Activated naive CD8-positive, alpha-beta T cell treated with anti-CD3 and anti-CD28 coated beads, Interleukin-2, amount 10 ng/mL, durations not matched to agents 7 days and 5 days (primary cell): ENCODE results near the gene SMIM38. TPM values are rescaled to one million over a fixed set of nuclear protein-coding genes. Genes with fewer than 3 reads are reported as not detected.

ENCODE experiments used
- ATAC-seq: fragments of 150-1000 bp; cut with Tn5 transposase; one replicate; pipeline ENCODE4 v1.10.0; 2021; ENCODE audit warnings: low read depth, moderate library complexity
- POLR2A ChIA-PET: fragments of 350-600 bp; sonication (Branson Sonifier 250); formaldehyde crosslinking; loops from one replicate; lab custom pipeline; 2021; ENCODE audit warnings: antibody characterized with exemption; lab: Charles Lee
- DNase-seq: peaks from one replicate; pipeline ENCODE4 v3.0.0; 2021
- H3K27ac Mint-ChIP-seq: one replicate; pipeline ENCODE4 v1.8.0; 2022; ENCODE audit warnings: mild to moderate bottlenecking, mixed read lengths
- H3K27me3 Mint-ChIP-seq: one replicate; pipeline ENCODE4 v1.8.0; 2022; ENCODE audit warnings: mild to moderate bottlenecking, moderate library complexity, mixed read lengths
- H3K36me3 Mint-ChIP-seq: one replicate; pipeline ENCODE4 v1.8.0; 2021; ENCODE audit warnings: mild to moderate bottlenecking, mixed read lengths
- H3K4me1 Mint-ChIP-seq: one replicate; pipeline ENCODE4 v1.8.0; 2021; ENCODE audit warnings: mixed read lengths
- H3K4me3 Mint-ChIP-seq: one replicate; pipeline ENCODE4 v1.8.0; 2022; ENCODE audit warnings: mild to moderate bottlenecking, moderate library complexity, mixed read lengths
- H3K9me3 Mint-ChIP-seq: one replicate; pipeline ENCODE4 v1.8.0; 2021; ENCODE audit warnings: mixed read lengths
- total RNA-seq, 2 experiments: library from RNA; stranded (reverse); gene quantifications; one replicate each; pipeline ENCODE4 v1.2.3, GENCODE V29; 2021

SMIM38 gene
- total RNA-seq, 2 experiments from 2014 or later, result 0.25 to 0.31 TPM

DNA sequence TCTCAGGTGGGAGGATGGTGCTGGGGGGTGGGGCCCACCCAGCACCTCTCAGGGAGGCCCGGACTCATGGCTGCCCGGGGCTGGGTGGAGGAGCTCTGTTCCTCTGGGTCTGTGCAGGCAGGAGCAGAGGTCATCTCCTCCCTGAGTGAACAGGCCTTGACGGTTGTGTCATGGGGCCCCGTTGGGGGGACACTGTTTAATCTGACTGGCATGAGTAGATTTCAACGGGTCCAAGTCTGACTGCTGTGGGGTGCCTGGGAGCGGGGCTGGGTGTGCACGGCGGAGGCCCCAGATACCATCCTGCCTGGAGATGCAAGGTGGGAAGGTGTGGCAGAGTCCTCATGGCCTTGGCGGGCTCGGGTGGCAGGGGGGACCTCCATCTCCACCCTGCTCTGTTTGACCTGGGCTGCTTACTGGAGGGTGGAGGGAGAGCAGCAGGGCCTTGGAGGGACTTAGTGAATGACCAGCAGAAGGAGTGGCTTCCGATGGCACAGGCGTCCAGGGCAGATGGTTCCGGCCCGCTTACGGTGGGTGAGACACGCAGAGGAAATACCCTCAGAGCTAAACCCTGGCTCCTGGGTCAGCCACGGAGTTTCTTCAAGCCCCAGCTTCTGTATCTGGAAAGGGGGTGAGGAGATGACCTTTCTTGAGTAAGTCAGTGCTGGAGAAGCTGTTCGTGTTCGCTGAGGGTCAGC lies 48.7 kb downstream of the SMIM38 start:
- no peak overlapping the region for H3K4me3 Mint-ChIP-seq
- no peak for DNase-seq
- H3K27me3 Mint-ChIP-seq, result no peaks in the 10 kb centered on the region
- POLR2A ChIA-PET, result no interaction called here
- H3K27ac Mint-ChIP-seq, result no peak overlapping the region
- ATAC-seq, result no peak
- H3K4me1 Mint-ChIP-seq, result no peaks in the 10 kb centered on the region
- H3K9me3 Mint-ChIP-seq, result peaks cover 2% of the 10 kb centered on the region
- H3K36me3 Mint-ChIP-seq, result no peaks in the 10 kb centered on the region

DNA sequence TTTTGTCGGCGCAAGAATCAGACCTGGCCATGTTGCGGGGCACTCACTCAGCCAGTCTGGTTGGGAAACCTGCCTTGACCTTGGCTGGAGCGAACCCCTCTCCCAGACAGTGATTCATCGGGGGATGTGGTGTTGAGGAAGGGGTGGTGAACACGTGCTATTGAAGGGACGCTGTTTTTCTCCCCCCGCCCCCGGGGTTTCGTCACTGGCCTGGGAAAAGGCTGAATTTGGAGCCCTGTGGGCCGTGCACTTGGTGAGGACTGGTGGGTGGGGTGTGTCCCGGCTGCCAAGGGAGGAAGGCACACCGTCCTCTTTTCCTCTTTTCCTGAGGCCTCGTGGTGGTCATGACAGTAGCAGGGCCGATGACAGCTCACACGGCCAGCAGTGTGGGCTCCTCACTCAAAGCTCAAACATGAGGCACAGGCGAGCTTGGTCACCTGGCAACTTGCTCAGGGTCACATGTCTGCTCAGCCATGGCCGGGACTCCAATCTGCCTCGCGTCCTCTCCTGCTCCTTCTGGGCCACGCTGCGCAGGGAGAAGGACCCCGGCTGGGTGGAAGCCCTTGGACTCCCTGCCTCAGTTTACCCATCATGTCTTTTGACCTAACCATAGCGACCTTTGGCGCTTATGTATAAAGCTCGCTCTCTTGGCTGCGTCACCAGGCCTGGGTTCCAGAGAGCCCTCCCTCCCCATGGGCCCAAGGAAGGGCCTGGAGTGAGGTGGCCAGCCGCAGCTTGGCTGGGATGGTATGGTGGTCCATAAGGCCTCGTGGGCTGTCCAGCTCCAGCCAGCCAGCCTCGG lies 49.4 kb downstream of the SMIM38 start:
- H3K27me3 Mint-ChIP-seq, result peaks cover 3% of the 10 kb centered on the region
- DNase-seq, result no peak
- POLR2A ChIA-PET, result no interaction called here
- ATAC-seq, result no peak
- H3K4me3 Mint-ChIP-seq, result no peak overlapping the region
- no peaks in the 10 kb centered on the region for H3K4me1 Mint-ChIP-seq
- H3K27ac Mint-ChIP-seq, result no peak overlapping the region
- H3K9me3 Mint-ChIP-seq, result peaks cover 2% of the 10 kb centered on the region
- no peaks in the 10 kb centered on the region for H3K36me3 Mint-ChIP-seq

Other genes with a start within 250 kb of the SMIM38 start
- gene MRGPRD, start 174.9 kb upstream of the SMIM38 start, total RNA-seq, result not detected
- not detected for gene MRGPRF, start 142.7 kb upstream of the SMIM38 start, total RNA-seq
- 10 to 100 TPM; 21.4 to 22.1 TPM for gene TPCN2, start 107.0 kb upstream of the SMIM38 start, total RNA-seq
- gene MYEOV, start 138.2 kb downstream of the SMIM38 start, total RNA-seq, result not detected